Astrocyte of the spinal cord (primary cell): ENCODE data around the gene DYNC1I1.

Experiments used
- DNase-seq: peaks from one replicate; pipeline ENCODE4 v3.0.0; 2011; ENCODE audit warnings: low read depth, low spot score
- H3K4me3 ChIP-seq: 2 replicates; pipeline ENCODE4 v1.5.1; 2011; ENCODE audit warnings: low read depth, mild to moderate bottlenecking, low read length, moderate library complexity
- in situ Hi-C: cut with HindIII; loops from 2 replicates; pipeline ENCODE4 v1.10.0; 2017; ENCODE audit warnings: low sequenced_read_pairs
- TF ChIP-seq, protein P1 (sequence below): IDR thresholded peaks from 2 replicates; pipeline ENCODE4 v1.5.1; 2012; ENCODE audit warnings: low read depth, mild to moderate bottlenecking, low read length, inconsistent platforms

DYNC1I1 gene

GRCh38 chr7:95811846-95812445, 39.6 kb downstream of the DYNC1I1 start:
- in situ Hi-C loops = no loop called here
- peak; percentile 36 for DNase-seq
- H3K4me3 ChIP-seq = no peak overlapping the region
- TF ChIP-seq, protein P1, sequence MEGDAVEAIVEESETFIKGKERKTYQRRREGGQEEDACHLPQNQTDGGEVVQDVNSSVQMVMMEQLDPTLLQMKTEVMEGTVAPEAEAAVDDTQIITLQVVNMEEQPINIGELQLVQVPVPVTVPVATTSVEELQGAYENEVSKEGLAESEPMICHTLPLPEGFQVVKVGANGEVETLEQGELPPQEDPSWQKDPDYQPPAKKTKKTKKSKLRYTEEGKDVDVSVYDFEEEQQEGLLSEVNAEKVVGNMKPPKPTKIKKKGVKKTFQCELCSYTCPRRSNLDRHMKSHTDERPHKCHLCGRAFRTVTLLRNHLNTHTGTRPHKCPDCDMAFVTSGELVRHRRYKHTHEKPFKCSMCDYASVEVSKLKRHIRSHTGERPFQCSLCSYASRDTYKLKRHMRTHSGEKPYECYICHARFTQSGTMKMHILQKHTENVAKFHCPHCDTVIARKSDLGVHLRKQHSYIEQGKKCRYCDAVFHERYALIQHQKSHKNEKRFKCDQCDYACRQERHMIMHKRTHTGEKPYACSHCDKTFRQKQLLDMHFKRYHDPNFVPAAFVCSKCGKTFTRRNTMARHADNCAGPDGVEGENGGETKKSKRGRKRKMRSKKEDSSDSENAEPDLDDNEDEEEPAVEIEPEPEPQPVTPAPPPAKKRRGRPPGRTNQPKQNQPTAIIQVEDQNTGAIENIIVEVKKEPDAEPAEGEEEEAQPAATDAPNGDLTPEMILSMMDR = no peak

DNA sequence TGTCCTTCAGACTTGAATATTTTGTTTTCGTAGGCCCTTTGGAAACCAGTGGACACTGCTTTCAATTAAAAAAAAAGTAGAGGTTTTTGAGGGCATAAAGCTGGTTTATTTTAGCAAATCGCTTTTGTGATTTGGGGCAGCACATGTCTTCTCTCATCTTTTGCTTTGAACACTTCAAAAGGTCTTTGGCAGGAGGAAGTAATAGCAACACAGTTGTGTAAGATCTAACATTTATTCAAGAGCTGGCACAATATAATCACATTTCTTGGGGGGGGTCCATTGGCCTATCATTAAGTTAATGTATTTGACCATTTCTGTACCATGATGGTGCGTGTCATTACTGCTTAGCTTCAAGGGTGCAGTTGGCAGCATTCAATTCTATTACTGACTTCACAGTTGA, 42.4 kb downstream of the DYNC1I1 start:
- H3K4me3 ChIP-seq = no peak overlapping the region
- TF ChIP-seq, protein P1 = no peak
- no peak for DNase-seq
- in situ Hi-C loops = no loop called here

DNA sequence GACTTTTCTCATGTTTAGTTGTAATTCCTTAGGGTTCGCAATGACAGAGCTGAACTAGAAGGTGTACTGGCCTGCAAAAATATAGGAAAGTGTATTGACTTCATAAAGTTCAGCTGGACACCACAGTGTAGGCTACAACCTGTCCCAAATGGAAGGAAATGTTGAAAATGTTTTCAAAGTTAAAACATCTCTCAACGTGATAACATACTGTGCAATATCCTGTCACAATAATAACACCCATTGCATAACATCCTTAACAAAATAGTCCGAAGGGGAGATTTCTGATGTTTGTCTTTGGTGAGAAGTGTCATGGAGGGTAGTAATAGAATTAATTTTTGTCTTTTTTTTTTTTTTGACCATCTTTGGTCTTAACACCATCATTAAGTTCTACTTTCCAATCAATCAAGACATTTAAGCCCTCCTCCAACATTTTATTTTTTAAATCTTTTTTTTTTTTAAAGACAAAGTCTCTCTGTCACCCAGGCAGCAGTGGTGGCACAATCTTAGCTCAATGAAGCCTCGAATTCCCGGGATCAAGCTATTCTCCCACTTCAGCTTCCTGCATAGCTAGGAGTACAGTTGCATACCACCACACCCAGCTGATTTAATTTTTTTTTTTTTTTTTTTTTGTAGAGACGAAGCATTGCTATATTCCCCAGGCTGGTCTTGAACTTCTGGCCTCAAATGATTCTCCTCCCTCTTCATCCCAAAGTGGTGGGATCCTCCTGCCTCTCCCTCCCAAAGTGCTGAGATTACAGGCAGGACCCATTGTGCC, 45.7 kb downstream of the DYNC1I1 start:
- no peak overlapping the region for H3K4me3 ChIP-seq
- in situ Hi-C loops = no loop called here
- TF ChIP-seq, protein P1 = no peak
- no peak for DNase-seq

- no peak for DNase-seq
- H3K4me3 ChIP-seq = no peak overlapping the region
- in situ Hi-C loops = no loop called here
- TF ChIP-seq, protein P1 = no peak
These were observed 48.4 kb downstream of the DYNC1I1 start for GRCh38 chr7:95820778-95821177.

DNA sequence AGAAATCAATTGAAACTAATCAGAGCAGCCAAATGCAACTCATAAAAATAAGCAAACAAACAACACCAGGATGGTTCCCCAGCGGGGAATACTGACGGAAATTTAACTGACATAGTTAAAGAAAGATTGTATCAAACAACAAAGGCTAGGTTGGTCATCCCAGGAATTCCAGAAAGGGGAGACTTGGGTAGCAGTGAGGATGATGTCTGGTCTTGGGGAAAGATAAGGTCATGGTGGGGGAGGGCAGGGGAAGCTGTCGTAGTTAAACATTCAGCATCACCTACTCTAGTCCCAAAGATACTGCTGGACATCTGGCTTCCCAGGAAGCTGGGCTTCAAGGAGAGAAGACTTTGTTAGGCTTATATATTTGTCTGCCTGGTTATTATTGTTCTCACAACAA, 50.4 kb downstream of the DYNC1I1 start:
- no peak for DNase-seq
- in situ Hi-C loops = no loop called here
- TF ChIP-seq, protein P1 = no peak
- no peak overlapping the region for H3K4me3 ChIP-seq

DNA sequence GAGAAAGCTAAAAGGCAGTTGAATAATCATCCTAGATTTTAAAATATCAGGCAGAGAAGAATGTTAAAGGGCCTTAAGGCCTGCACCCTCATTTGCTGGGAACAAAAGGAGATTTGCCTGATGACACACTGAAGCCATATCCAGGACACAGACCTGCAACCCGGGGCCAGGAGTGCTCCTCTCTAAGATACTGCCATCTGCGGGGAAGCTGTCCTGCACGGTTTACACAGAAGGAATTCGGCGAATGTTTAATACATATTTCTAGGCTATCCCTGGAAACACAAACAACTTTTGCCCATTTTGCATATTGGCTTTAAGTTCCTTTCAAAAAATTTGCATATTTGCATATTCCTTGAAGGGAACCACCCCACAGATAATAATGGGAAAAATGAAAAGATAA, 52.3 kb downstream of the DYNC1I1 start:
- H3K4me3 ChIP-seq = no peak overlapping the region
- in situ Hi-C loops = no loop called here
- DNase-seq = no peak
- TF ChIP-seq, protein P1 = no peak
